ENCODE results near the gene ZIC5. TPM values are rescaled to one million over a fixed set of nuclear protein-coding genes. Genes with fewer than 3 reads are reported as not detected.

ZIC5 gene
- total and polyA plus RNA-seq, 5 donors from 2014 or later = not detected

GRCh38 chr13:99944102-99944501 lies 27.5 kb downstream of the ZIC5 start:
- Mint-ChIP-seq H3K4me3 (no peak overlapping the region), H3K9me3 (peaks cover 0 to 1% (median 0%) of the 10 kb centered on the region in 7 donors), H3K36me3 (peaks cover 5% of the 10 kb centered on the region), H3K27ac (no peak overlapping the region), H3K27me3 (peaks cover 52% of the 10 kb centered on the region), H3K4me1 (peaks cover 0 to 4% (median 0%) of the 10 kb centered on the region in 4 donors)
- ATAC-seq (ENCODE audit: low read depth in 2 of 2) (no peak), DNase-seq (no peak)
- no peak overlapping the region for H3K27ac ChIP-seq (ENCODE audit: insufficient read depth, low read length, poor library complexity, severe bottlenecking)
- H3K9me3 ChIP-seq (ENCODE audit: control insufficient read depth in 2 of 2, low read length in 2 of 2) = no peaks in the 10 kb centered on the region
- H3K27me3 ChIP-seq (ENCODE audit: control insufficient read depth, insufficient read depth, low read length) = peaks cover 17% of the 10 kb centered on the region
- H3K36me3 ChIP-seq (ENCODE audit: control insufficient read depth, insufficient read depth, low read length) = no peaks in the 10 kb centered on the region
- H3K4me3 ChIP-seq (ENCODE audit: low read depth, low read length) = no peak overlapping the region
- H3K4me1 ChIP-seq (ENCODE audit: control insufficient read depth, insufficient read depth, low read length, poor library complexity, severe bottlenecking) = no peaks in the 10 kb centered on the region

- Mint-ChIP-seq H3K36me3 (peaks cover 3% of the 10 kb centered on the region), H3K4me1 (peaks cover 0 to 4% (median 0%) of the 10 kb centered on the region in 4 donors), H3K4me3 (no peak overlapping the region), H3K9me3 (peaks cover 0 to 1% (median 0%) of the 10 kb centered on the region in 7 donors), H3K27ac (no peak overlapping the region), H3K27me3 (peaks cover 31% of the 10 kb centered on the region)
- Histone ChIP-seq H3K4me3 (ENCODE audit: low read depth, low read length) (no peak overlapping the region), H3K36me3 (ENCODE audit: control insufficient read depth, insufficient read depth, low read length) (no peaks in the 10 kb centered on the region), H3K27ac (ENCODE audit: insufficient read depth, low read length, poor library complexity, severe bottlenecking) (no peak overlapping the region), H3K9me3 (ENCODE audit: control insufficient read depth in 2 of 2, low read length in 2 of 2) (no peaks in the 10 kb centered on the region), H3K27me3 (ENCODE audit: control insufficient read depth, insufficient read depth, low read length) (peaks cover 7% of the 10 kb centered on the region), H3K4me1 (ENCODE audit: control insufficient read depth, insufficient read depth, low read length, poor library complexity, severe bottlenecking) (no peaks in the 10 kb centered on the region)
- ATAC-seq (ENCODE audit: low read depth in 2 of 2) (no peak), DNase-seq (no peak)
Observed at GRCh38 chr13:99941911-99942310, 29.7 kb downstream of the ZIC5 start.

- H3K27me3 ChIP-seq (ENCODE audit: control insufficient read depth, insufficient read depth, low read length) = peaks cover 7% of the 10 kb centered on the region
- Mint-ChIP-seq H3K36me3 (no peaks in the 10 kb centered on the region), H3K4me3 (no peak overlapping the region), H3K4me1 (peaks cover 0 to 4% (median 0%) of the 10 kb centered on the region in 4 donors), H3K27me3 (peaks cover 25% of the 10 kb centered on the region), H3K9me3 (peaks cover 0 to 1% (median 0%) of the 10 kb centered on the region in 7 donors), H3K27ac (no peak overlapping the region)
- no peak for ATAC-seq (ENCODE audit: low read depth in 2 of 2)
- no peaks in the 10 kb centered on the region for H3K36me3 ChIP-seq (ENCODE audit: control insufficient read depth, insufficient read depth, low read length)
- no peak overlapping the region for H3K27ac ChIP-seq (ENCODE audit: insufficient read depth, low read length, poor library complexity, severe bottlenecking)
- no peaks in the 10 kb centered on the region for H3K4me1 ChIP-seq (ENCODE audit: control insufficient read depth, insufficient read depth, low read length, poor library complexity, severe bottlenecking)
- H3K4me3 ChIP-seq (ENCODE audit: low read depth, low read length) = no peak overlapping the region
- H3K9me3 ChIP-seq (ENCODE audit: control insufficient read depth in 2 of 2, low read length in 2 of 2) = no peaks in the 10 kb centered on the region
- no peak for DNase-seq
Observed at GRCh38 chr13:99941086-99941485, 30.5 kb downstream of the ZIC5 start.

- DNase-seq (no peak), ATAC-seq (ENCODE audit: low read depth in 2 of 2) (no peak)
- peaks cover 20% of the 10 kb centered on the region for H3K27me3 Mint-ChIP-seq
- Histone ChIP-seq H3K4me1 (ENCODE audit: control insufficient read depth, insufficient read depth, low read length, poor library complexity, severe bottlenecking) (no peaks in the 10 kb centered on the region), H3K27me3 (ENCODE audit: control insufficient read depth, insufficient read depth, low read length) (peaks cover 6% of the 10 kb centered on the region), H3K27ac (ENCODE audit: insufficient read depth, low read length, poor library complexity, severe bottlenecking) (no peak overlapping the region), H3K9me3 (ENCODE audit: control insufficient read depth in 2 of 2, low read length in 2 of 2) (no peaks in the 10 kb centered on the region), H3K4me3 (ENCODE audit: low read depth, low read length) (no peak overlapping the region), H3K36me3 (ENCODE audit: control insufficient read depth, insufficient read depth, low read length) (no peaks in the 10 kb centered on the region)
- H3K27ac Mint-ChIP-seq = no peak overlapping the region
- H3K4me1 Mint-ChIP-seq = no peaks in the 10 kb centered on the region
- no peaks in the 10 kb centered on the region for H3K36me3 Mint-ChIP-seq
- H3K9me3 Mint-ChIP-seq = no peaks in the 10 kb centered on the region
- H3K4me3 Mint-ChIP-seq = no peak overlapping the region
Observed at GRCh38 chr13:99938635-99939034, 32.9 kb downstream of the ZIC5 start.

GRCh38 chr13:99935772-99936171 lies 35.8 kb downstream of the ZIC5 start:
- H3K27ac Mint-ChIP-seq = no peak overlapping the region
- Histone ChIP-seq H3K36me3 (ENCODE audit: control insufficient read depth, insufficient read depth, low read length) (no peaks in the 10 kb centered on the region), H3K4me3 (ENCODE audit: low read depth, low read length) (no peak overlapping the region), H3K4me1 (ENCODE audit: control insufficient read depth, insufficient read depth, low read length, poor library complexity, severe bottlenecking) (no peaks in the 10 kb centered on the region), H3K9me3 (ENCODE audit: control insufficient read depth in 2 of 2, low read length in 2 of 2) (no peaks in the 10 kb centered on the region), H3K27me3 (ENCODE audit: control insufficient read depth, insufficient read depth, low read length) (peaks cover 2% of the 10 kb centered on the region), H3K27ac (ENCODE audit: insufficient read depth, low read length, poor library complexity, severe bottlenecking) (no peak overlapping the region)
- peaks cover 11% of the 10 kb centered on the region for H3K27me3 Mint-ChIP-seq
- ATAC-seq (ENCODE audit: low read depth in 2 of 2) (no peak), DNase-seq (no peak)
- no peaks in the 10 kb centered on the region for H3K9me3 Mint-ChIP-seq
- H3K4me1 Mint-ChIP-seq = no peaks in the 10 kb centered on the region
- no peaks in the 10 kb centered on the region for H3K36me3 Mint-ChIP-seq
- no peak overlapping the region for H3K4me3 Mint-ChIP-seq

- H3K9me3 ChIP-seq (ENCODE audit: control insufficient read depth in 2 of 2, low read length in 2 of 2) = no peaks in the 10 kb centered on the region
- Mint-ChIP-seq H3K27ac (no peak overlapping the region), H3K4me1 (no peaks in the 10 kb centered on the region), H3K4me3 (no peak overlapping the region), H3K27me3 (peaks cover 13% of the 10 kb centered on the region), H3K36me3 (no peaks in the 10 kb centered on the region), H3K9me3 (no peaks in the 10 kb centered on the region)
- H3K27me3 ChIP-seq (ENCODE audit: control insufficient read depth, insufficient read depth, low read length) = peaks cover 2% of the 10 kb centered on the region
- DNase-seq (no peak), ATAC-seq (ENCODE audit: low read depth in 2 of 2) (no peak)
- H3K4me1 ChIP-seq (ENCODE audit: control insufficient read depth, insufficient read depth, low read length, poor library complexity, severe bottlenecking) = no peaks in the 10 kb centered on the region
- no peaks in the 10 kb centered on the region for H3K36me3 ChIP-seq (ENCODE audit: control insufficient read depth, insufficient read depth, low read length)
- no peak overlapping the region for H3K4me3 ChIP-seq (ENCODE audit: low read depth, low read length)
- no peak overlapping the region for H3K27ac ChIP-seq (ENCODE audit: insufficient read depth, low read length, poor library complexity, severe bottlenecking)
Observed at GRCh38 chr13:99932912-99933311, 38.7 kb downstream of the ZIC5 start.

GRCh38 chr13:99930925-99931324 lies 40.6 kb downstream of the ZIC5 start:
- no peak overlapping the region for H3K4me3 Mint-ChIP-seq
- Histone ChIP-seq H3K27me3 (ENCODE audit: control insufficient read depth, insufficient read depth, low read length) (peaks cover 2% of the 10 kb centered on the region), H3K4me1 (ENCODE audit: control insufficient read depth, insufficient read depth, low read length, poor library complexity, severe bottlenecking) (no peaks in the 10 kb centered on the region), H3K9me3 (ENCODE audit: control insufficient read depth in 2 of 2, low read length in 2 of 2) (no peaks in the 10 kb centered on the region), H3K27ac (ENCODE audit: insufficient read depth, low read length, poor library complexity, severe bottlenecking) (no peak overlapping the region), H3K36me3 (ENCODE audit: control insufficient read depth, insufficient read depth, low read length) (no peaks in the 10 kb centered on the region), H3K4me3 (ENCODE audit: low read depth, low read length) (no peak overlapping the region)
- H3K36me3 Mint-ChIP-seq = no peaks in the 10 kb centered on the region
- no peak for ATAC-seq (ENCODE audit: low read depth in 2 of 2)
- peaks cover 0 to 2% (median 0%) of the 10 kb centered on the region in 7 donors for H3K9me3 Mint-ChIP-seq
- no peak for DNase-seq
- H3K4me1 Mint-ChIP-seq = no peaks in the 10 kb centered on the region
- peaks cover 18% of the 10 kb centered on the region for H3K27me3 Mint-ChIP-seq
- peak overlapping the region in 1 of 3 donors; percentile 8 for H3K27ac Mint-ChIP-seq

- no peak for ATAC-seq (ENCODE audit: low read depth in 2 of 2)
- Mint-ChIP-seq H3K27me3 (peaks cover 22% of the 10 kb centered on the region), H3K9me3 (peaks cover 0 to 2% (median 0%) of the 10 kb centered on the region in 7 donors)
Observed at GRCh38 chr13:99929866-99930265, 41.7 kb downstream of the ZIC5 start.

More at GRCh38 chr13:99929866-99930265, 41.7 kb downstream of the ZIC5 start:
- H3K4me3 ChIP-seq (ENCODE audit: low read depth, low read length) = no peak overlapping the region
- Mint-ChIP-seq H3K4me1 (no peaks in the 10 kb centered on the region), H3K27ac (no peak overlapping the region), H3K4me3 (no peak overlapping the region), H3K36me3 (no peaks in the 10 kb centered on the region)
- H3K27me3 ChIP-seq (ENCODE audit: control insufficient read depth, insufficient read depth, low read length) = no peaks in the 10 kb centered on the region
- no peak for DNase-seq
- H3K36me3 ChIP-seq (ENCODE audit: control insufficient read depth, insufficient read depth, low read length) = no peaks in the 10 kb centered on the region
- H3K27ac ChIP-seq (ENCODE audit: insufficient read depth, low read length, poor library complexity, severe bottlenecking) = no peak overlapping the region
- H3K4me1 ChIP-seq (ENCODE audit: control insufficient read depth, insufficient read depth, low read length, poor library complexity, severe bottlenecking) = no peaks in the 10 kb centered on the region
- H3K9me3 ChIP-seq (ENCODE audit: control insufficient read depth in 2 of 2, low read length in 2 of 2) = no peaks in the 10 kb centered on the region
